ENCODE results near the gene NMUR1.

The NMUR1 gene

GRCh38 chr2:231483398-231484329 is 46.6 kb downstream of the NMUR1 start:
- peak; percentile 43 for DNase-seq

GRCh38 chr2:231482806-231483391 is 47.3 kb downstream of the NMUR1 start:
- DNase-seq, result peak; percentile 70

- DNase-seq, result no peak
Observed at GRCh38 chr2:231480781-231481180, 49.5 kb downstream of the NMUR1 start.

- DNase-seq, result no peak
Observed at GRCh38 chr2:231479455-231479854, 50.8 kb downstream of the NMUR1 start.

- DNase-seq, result no peak
Observed at GRCh38 chr2:231476920-231477319, 53.3 kb downstream of the NMUR1 start.

GRCh38 chr2:231475965-231476364 is 54.3 kb downstream of the NMUR1 start:
- DNase-seq, result no peak

Data from fibroblast of skin of back (primary cell).